Middle frontal gyrus (tissue), 1 donor: ENCODE data around the gene DNAL4.
A peak's percentile ranks its signal among the peaks of the same experiment; 100 is the strongest.

ENCODE experiments used
- DNase-seq: peaks from one replicate; pipeline ENCODE4 v3.0.0-alpha.2; 2015; ENCODE audit warnings: low spot score; ENCODE audit errors: extremely low spot score

Gene DNAL4

DNA sequence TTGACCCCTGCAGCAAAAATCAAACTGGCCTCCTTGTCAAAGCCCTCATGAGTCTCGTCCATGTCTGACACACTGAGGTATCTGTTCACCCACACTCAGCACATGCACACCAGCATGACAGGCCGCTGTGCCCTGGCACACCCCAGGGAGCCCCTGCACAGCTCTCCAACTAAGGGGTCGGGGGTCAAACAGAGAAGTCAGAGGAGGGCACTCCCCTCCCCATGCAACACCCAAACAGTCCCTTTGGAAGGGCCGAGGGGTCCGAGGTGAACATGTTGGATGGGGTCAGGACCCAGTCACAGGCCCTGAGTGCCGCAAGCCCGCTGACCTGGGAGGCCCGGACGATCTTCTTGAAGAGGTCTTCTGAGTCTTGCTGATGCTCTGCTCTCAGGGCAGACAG is 52.8 kb downstream of the DNAL4 start:
- no peak for DNase-seq

DNA sequence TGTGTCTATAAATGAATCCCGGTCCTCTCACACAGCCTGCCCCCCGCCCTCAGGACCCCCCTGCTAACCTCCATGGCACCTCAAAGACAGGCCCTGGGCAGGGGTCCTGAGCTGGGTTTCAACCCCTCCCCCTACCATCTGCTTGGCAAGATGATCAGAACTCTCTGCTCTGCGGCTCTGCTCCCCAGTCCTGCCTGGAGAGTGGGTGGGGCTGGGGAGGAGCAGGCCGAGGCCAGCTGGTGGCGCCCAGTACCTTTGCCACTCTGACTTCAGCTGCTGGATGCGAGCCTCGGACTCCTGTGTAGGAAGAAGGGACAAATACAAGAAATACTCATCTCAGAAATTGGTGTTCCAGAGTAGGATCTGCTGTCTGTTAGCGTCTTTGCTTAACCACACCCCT is 53.2 kb downstream of the DNAL4 start:
- DNase-seq = no peak

DNA sequence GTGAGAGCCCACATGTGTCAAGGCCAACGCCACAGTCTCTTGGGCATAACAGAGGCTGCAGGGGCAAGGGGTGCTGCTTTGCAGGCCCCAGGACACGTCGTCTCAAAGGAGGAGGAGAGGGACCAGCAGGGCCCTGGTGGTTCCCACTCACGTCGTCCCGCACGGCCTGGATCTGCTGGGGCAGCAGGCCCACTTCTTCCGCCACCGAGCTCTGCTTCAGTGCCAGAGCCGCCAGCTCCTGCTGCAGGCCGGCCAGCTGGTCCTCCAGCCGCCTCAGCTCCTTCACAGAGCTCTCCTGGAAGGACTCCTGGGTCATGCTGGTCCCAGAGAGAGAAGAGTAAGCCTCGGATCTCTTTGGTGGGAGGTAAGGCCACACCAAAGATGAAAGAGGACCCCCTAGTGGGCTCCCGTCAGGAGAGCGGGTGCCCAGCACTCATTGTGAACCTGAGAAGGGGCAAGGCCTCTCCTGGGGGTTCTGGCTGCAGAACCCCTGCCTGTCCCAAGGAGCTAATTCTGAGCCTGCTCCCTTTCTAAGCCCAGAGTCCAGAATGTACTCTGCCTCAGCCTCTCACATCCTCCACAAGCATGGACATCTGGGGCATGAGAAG is 53.7 kb downstream of the DNAL4 start:
- DNase-seq = no peak

- no peak for DNase-seq
Observed at GRCh38 chr22:38739300-38740055, 54.5 kb downstream of the DNAL4 start.

GRCh38 chr22:38738475-38739070 is 55.4 kb downstream of the DNAL4 start:
- DNase-seq = no peak

DNA sequence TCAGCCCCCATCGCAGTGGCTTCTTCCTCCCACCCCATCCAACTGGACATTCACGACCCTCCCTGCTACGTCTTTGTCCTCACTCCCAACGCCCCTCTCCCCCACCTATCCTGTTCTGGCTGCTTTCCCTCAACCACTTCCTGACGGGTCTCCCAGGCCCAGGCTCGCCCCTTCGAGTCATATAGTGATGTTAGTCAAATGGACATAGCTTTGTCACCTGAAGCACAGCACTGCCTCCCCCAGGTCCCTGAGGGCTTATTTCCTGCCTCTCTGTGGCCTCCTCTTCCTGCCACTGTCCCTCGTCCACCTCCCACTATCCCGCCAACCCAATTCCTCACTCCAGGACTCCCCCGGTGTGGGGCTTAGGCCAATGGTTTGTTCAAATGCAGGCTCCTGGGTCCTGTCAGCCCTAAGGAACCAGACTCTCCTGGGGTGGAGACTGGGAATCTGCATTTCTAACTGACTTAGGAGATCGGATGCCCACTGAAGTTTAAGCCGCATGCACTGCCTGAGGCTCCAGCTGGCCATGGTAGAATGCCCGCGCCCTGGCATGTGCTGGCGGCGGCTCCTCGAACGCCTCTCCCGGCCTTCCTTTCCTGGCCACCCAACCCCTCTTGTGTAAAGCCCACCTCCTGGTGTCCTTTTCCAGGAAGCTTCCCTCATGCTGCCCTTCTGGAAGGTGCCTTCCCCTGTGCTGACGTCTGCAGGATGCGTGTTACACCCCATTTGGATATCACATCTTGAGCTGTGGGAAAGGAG is 56.5 kb downstream of the DNAL4 start:
- DNase-seq = no peak

GRCh38 chr22:38736257-38736570 is 57.7 kb downstream of the DNAL4 start:
- no peak for DNase-seq

- DNase-seq = no peak
Observed at GRCh38 chr22:38735465-38736256, 58.3 kb downstream of the DNAL4 start.

DNA sequence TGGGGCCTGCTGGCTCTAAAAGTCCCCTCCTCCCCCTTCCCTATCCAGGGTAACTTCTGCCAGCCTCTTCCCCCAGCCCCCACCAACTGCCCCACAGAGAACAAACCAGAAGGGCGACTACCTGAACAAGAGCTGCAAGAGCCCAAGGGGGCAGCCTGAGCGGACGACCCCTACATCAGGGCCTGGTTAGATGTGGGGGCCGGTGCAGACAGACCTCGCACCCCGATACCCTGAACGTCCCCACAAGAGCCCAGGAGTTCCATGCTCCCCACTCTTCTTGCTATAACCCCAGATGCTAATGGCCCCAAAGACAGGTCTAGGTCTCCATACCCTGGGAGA is 58.8 kb downstream of the DNAL4 start:
- no peak for DNase-seq

GRCh38 chr22:38734421-38735100 is 59.4 kb downstream of the DNAL4 start:
- DNase-seq = no peak

- DNase-seq = peak; percentile 68
Observed at GRCh38 chr22:38733724-38734381, 60.1 kb downstream of the DNAL4 start.

DNA sequence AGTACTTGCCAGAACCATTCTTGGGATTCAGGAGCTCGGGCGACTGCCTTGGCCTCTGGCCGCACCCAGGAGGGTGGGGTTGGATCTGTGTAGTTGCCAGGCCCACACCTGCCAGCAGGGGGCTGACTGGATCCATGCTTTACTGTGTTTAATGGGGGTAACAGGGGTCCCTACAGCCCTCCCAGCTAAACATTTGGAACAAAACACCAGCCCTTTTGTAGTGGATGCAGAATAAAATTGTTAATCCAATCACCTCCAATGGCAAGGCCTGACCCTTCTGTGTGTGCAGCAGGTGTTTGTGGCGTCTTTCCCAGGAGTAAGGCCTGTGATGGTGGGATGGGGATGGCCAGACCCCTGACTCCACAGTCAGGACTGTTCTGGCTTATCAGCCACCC is 60.6 kb downstream of the DNAL4 start:
- no peak for DNase-seq

- no peak for DNase-seq
Observed at GRCh38 chr22:38732251-38732815, 61.6 kb downstream of the DNAL4 start.

- DNase-seq = no peak
Observed at GRCh38 chr22:38731703-38732161, 62.2 kb downstream of the DNAL4 start.

- DNase-seq = no peak
Observed at GRCh38 chr22:38730411-38730871, 63.5 kb downstream of the DNAL4 start.

DNA sequence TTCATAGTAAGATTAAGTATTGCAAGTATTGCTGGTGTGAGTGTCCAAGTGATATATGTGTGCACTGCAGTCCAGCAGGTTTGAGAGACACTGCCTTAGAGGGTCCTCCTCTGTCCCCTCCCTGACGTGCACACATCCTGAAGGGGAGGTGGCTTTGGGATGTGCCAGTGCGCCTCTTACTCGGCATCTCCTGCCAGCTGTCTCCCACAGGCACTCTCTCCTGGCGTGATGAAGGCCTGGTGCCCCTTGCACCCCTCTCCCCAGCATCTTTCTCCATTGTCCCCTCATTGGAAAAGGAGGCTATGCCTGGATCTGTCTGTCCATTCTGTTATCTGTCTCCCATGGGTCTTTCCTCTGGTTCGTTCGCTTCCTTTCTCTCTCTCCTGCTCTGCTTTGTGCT is 64.0 kb downstream of the DNAL4 start:
- DNase-seq = no peak

GRCh38 chr22:38728871-38729796 is 64.8 kb downstream of the DNAL4 start:
- DNase-seq = no peak
